ENCODE data around the gene C16orf78.

Gene C16orf78

GRCh38 chr16:49373504-49373903 is at the start of gene C16orf78:
C16orf78 (plus strand) TSS chr16:49373804; CDS start chr16:49373940, 136 bp downstream.
- Histone ChIP-seq H3K36me3 (ENCODE audit: control insufficient read depth, insufficient read depth, low read length) (no peaks in the 10 kb centered on the region), H3K27me3 (ENCODE audit: control insufficient read depth, insufficient read depth, low read length) (peaks cover 5% of the 10 kb centered on the region; the same call in 1 of the 2 replicates), H3K4me1 (ENCODE audit: control insufficient read depth, insufficient read depth, low read length) (peaks cover 28% of the 10 kb centered on the region), H3K27ac (ENCODE audit: low read depth, low read length) (peak within 1 kb of the TSS; percentile 48), H3K4me3 (ENCODE audit: low read depth, low read length) (no peak within 1 kb of the TSS), H3K9me3 (ENCODE audit: control insufficient read depth, insufficient read depth, low read length) (no peaks in the 10 kb centered on the region), H3K9ac (ENCODE audit: low read depth, low read length) (no peak within 1 kb of the TSS)

- H3K27ac ChIP-seq (ENCODE audit: low read depth, low read length) = no peak overlapping the region
- no peak overlapping the region for H3K4me3 ChIP-seq (ENCODE audit: low read depth, low read length)
- no peaks in the 10 kb centered on the region for H3K27me3 ChIP-seq (ENCODE audit: control insufficient read depth, insufficient read depth, low read length)
- no peaks in the 10 kb centered on the region for H3K4me1 ChIP-seq (ENCODE audit: control insufficient read depth, insufficient read depth, low read length)
- H3K9ac ChIP-seq (ENCODE audit: low read depth, low read length) = no peak overlapping the region
- no peaks in the 10 kb centered on the region for H3K36me3 ChIP-seq (ENCODE audit: control insufficient read depth, insufficient read depth, low read length)
- no peaks in the 10 kb centered on the region for H3K9me3 ChIP-seq (ENCODE audit: control insufficient read depth, insufficient read depth, low read length)
Measured at GRCh38 chr16:49324703-49325102, 48.9 kb upstream of the C16orf78 start.

GRCh38 chr16:49327466-49327865 is 46.1 kb upstream of the C16orf78 start:
- Histone ChIP-seq H3K9me3 (ENCODE audit: control insufficient read depth, insufficient read depth, low read length) (no peaks in the 10 kb centered on the region), H3K4me1 (ENCODE audit: control insufficient read depth, insufficient read depth, low read length) (peaks cover 7% of the 10 kb centered on the region), H3K27ac (ENCODE audit: low read depth, low read length) (no peak overlapping the region), H3K36me3 (ENCODE audit: control insufficient read depth, insufficient read depth, low read length) (no peaks in the 10 kb centered on the region), H3K27me3 (ENCODE audit: control insufficient read depth, insufficient read depth, low read length) (no peaks in the 10 kb centered on the region), H3K9ac (ENCODE audit: low read depth, low read length) (no peak overlapping the region), H3K4me3 (ENCODE audit: low read depth, low read length) (no peak overlapping the region)

GRCh38 chr16:49328325-49328724 is 45.3 kb upstream of the C16orf78 start:
- H3K27me3 ChIP-seq (ENCODE audit: control insufficient read depth, insufficient read depth, low read length) = no peaks in the 10 kb centered on the region
- H3K36me3 ChIP-seq (ENCODE audit: control insufficient read depth, insufficient read depth, low read length) = no peaks in the 10 kb centered on the region
- H3K27ac ChIP-seq (ENCODE audit: low read depth, low read length) = no peak overlapping the region
- no peak overlapping the region for H3K4me3 ChIP-seq (ENCODE audit: low read depth, low read length)
- H3K4me1 ChIP-seq (ENCODE audit: control insufficient read depth, insufficient read depth, low read length) = peaks cover 12% of the 10 kb centered on the region
- H3K9me3 ChIP-seq (ENCODE audit: control insufficient read depth, insufficient read depth, low read length) = no peaks in the 10 kb centered on the region
- H3K9ac ChIP-seq (ENCODE audit: low read depth, low read length) = no peak overlapping the region

GRCh38 chr16:49330562-49331201 is 42.9 kb upstream of the C16orf78 start:
- H3K27ac ChIP-seq (ENCODE audit: low read depth, low read length) = no peak overlapping the region
- no peak overlapping the region for H3K9ac ChIP-seq (ENCODE audit: low read depth, low read length)
- no peaks in the 10 kb centered on the region for H3K9me3 ChIP-seq (ENCODE audit: control insufficient read depth, insufficient read depth, low read length)
- no peaks in the 10 kb centered on the region for H3K36me3 ChIP-seq (ENCODE audit: control insufficient read depth, insufficient read depth, low read length)
- H3K4me3 ChIP-seq (ENCODE audit: low read depth, low read length) = no peak overlapping the region
- no peaks in the 10 kb centered on the region for H3K27me3 ChIP-seq (ENCODE audit: control insufficient read depth, insufficient read depth, low read length)
- H3K4me1 ChIP-seq (ENCODE audit: control insufficient read depth, insufficient read depth, low read length) = peaks cover 12% of the 10 kb centered on the region

- H3K4me1 ChIP-seq (ENCODE audit: control insufficient read depth, insufficient read depth, low read length) = peaks cover 12% of the 10 kb centered on the region
- peak overlapping the region; percentile 68 for H3K27ac ChIP-seq (ENCODE audit: low read depth, low read length)
- H3K9ac ChIP-seq (ENCODE audit: low read depth, low read length) = no peak overlapping the region
- no peaks in the 10 kb centered on the region for H3K36me3 ChIP-seq (ENCODE audit: control insufficient read depth, insufficient read depth, low read length)
- H3K4me3 ChIP-seq (ENCODE audit: low read depth, low read length) = no peak overlapping the region
- H3K9me3 ChIP-seq (ENCODE audit: control insufficient read depth, insufficient read depth, low read length) = no peaks in the 10 kb centered on the region
- no peaks in the 10 kb centered on the region for H3K27me3 ChIP-seq (ENCODE audit: control insufficient read depth, insufficient read depth, low read length)
Measured at GRCh38 chr16:49332589-49333258, 40.9 kb upstream of the C16orf78 start.

- Histone ChIP-seq H3K9me3 (ENCODE audit: control insufficient read depth, insufficient read depth, low read length) (no peaks in the 10 kb centered on the region), H3K27ac (ENCODE audit: low read depth, low read length) (peak overlapping the region; percentile 64), H3K27me3 (ENCODE audit: control insufficient read depth, insufficient read depth, low read length) (no peaks in the 10 kb centered on the region), H3K4me1 (ENCODE audit: control insufficient read depth, insufficient read depth, low read length) (peaks cover 12% of the 10 kb centered on the region), H3K4me3 (ENCODE audit: low read depth, low read length) (no peak overlapping the region), H3K36me3 (ENCODE audit: control insufficient read depth, insufficient read depth, low read length) (no peaks in the 10 kb centered on the region), H3K9ac (ENCODE audit: low read depth, low read length) (no peak overlapping the region)
Measured at GRCh38 chr16:49333259-49333597, 40.4 kb upstream of the C16orf78 start.

GRCh38 chr16:49335828-49336227 is 37.8 kb upstream of the C16orf78 start:
- no peaks in the 10 kb centered on the region for H3K36me3 ChIP-seq (ENCODE audit: control insufficient read depth, insufficient read depth, low read length)
- H3K9ac ChIP-seq (ENCODE audit: low read depth, low read length) = no peak overlapping the region
- no peaks in the 10 kb centered on the region for H3K9me3 ChIP-seq (ENCODE audit: control insufficient read depth, insufficient read depth, low read length)
- no peak overlapping the region for H3K4me3 ChIP-seq (ENCODE audit: low read depth, low read length)
- H3K4me1 ChIP-seq (ENCODE audit: control insufficient read depth, insufficient read depth, low read length) = peaks cover 12% of the 10 kb centered on the region
- no peak overlapping the region for H3K27ac ChIP-seq (ENCODE audit: low read depth, low read length)
- H3K27me3 ChIP-seq (ENCODE audit: control insufficient read depth, insufficient read depth, low read length) = no peaks in the 10 kb centered on the region

- Histone ChIP-seq H3K27me3 (ENCODE audit: control insufficient read depth, insufficient read depth, low read length) (no peaks in the 10 kb centered on the region), H3K27ac (ENCODE audit: low read depth, low read length) (no peak overlapping the region), H3K4me3 (ENCODE audit: low read depth, low read length) (no peak overlapping the region), H3K36me3 (ENCODE audit: control insufficient read depth, insufficient read depth, low read length) (no peaks in the 10 kb centered on the region), H3K9me3 (ENCODE audit: control insufficient read depth, insufficient read depth, low read length) (no peaks in the 10 kb centered on the region), H3K4me1 (ENCODE audit: control insufficient read depth, insufficient read depth, low read length) (peaks cover 12% of the 10 kb centered on the region), H3K9ac (ENCODE audit: low read depth, low read length) (no peak overlapping the region)
Measured at GRCh38 chr16:49336581-49336980, 37.0 kb upstream of the C16orf78 start.

- Histone ChIP-seq H3K27ac (ENCODE audit: low read depth, low read length) (no peak overlapping the region), H3K4me1 (ENCODE audit: control insufficient read depth, insufficient read depth, low read length) (peaks cover 1% of the 10 kb centered on the region; the same call in 1 of the 2 replicates), H3K4me3 (ENCODE audit: low read depth, low read length) (no peak overlapping the region), H3K9me3 (ENCODE audit: control insufficient read depth, insufficient read depth, low read length) (no peaks in the 10 kb centered on the region), H3K9ac (ENCODE audit: low read depth, low read length) (no peak overlapping the region), H3K27me3 (ENCODE audit: control insufficient read depth, insufficient read depth, low read length) (no peaks in the 10 kb centered on the region), H3K36me3 (ENCODE audit: control insufficient read depth, insufficient read depth, low read length) (no peaks in the 10 kb centered on the region)
Measured at GRCh38 chr16:49337814-49338350, 35.7 kb upstream of the C16orf78 start.

GRCh38 chr16:49338611-49339265 is 34.9 kb upstream of the C16orf78 start:
- no peak overlapping the region for H3K9ac ChIP-seq (ENCODE audit: low read depth, low read length)
- H3K27me3 ChIP-seq (ENCODE audit: control insufficient read depth, insufficient read depth, low read length) = no peaks in the 10 kb centered on the region
- no peaks in the 10 kb centered on the region for H3K36me3 ChIP-seq (ENCODE audit: control insufficient read depth, insufficient read depth, low read length)
- no peak overlapping the region for H3K4me3 ChIP-seq (ENCODE audit: low read depth, low read length)
- H3K4me1 ChIP-seq (ENCODE audit: control insufficient read depth, insufficient read depth, low read length) = no peaks in the 10 kb centered on the region
- H3K27ac ChIP-seq (ENCODE audit: low read depth, low read length) = no peak overlapping the region
- H3K9me3 ChIP-seq (ENCODE audit: control insufficient read depth, insufficient read depth, low read length) = no peaks in the 10 kb centered on the region

Data from HUES48 (cell line).